SHP77 treated with DMSO at 0.1 percent for 48 hours (cell line): ENCODE data around the gene NPAS3.

ENCODE experiments used
- DNase-seq: peaks from one replicate; lab custom pipeline; 2025; lab: John Stamatoyannopoulos, UW

NPAS3 gene

DNA sequence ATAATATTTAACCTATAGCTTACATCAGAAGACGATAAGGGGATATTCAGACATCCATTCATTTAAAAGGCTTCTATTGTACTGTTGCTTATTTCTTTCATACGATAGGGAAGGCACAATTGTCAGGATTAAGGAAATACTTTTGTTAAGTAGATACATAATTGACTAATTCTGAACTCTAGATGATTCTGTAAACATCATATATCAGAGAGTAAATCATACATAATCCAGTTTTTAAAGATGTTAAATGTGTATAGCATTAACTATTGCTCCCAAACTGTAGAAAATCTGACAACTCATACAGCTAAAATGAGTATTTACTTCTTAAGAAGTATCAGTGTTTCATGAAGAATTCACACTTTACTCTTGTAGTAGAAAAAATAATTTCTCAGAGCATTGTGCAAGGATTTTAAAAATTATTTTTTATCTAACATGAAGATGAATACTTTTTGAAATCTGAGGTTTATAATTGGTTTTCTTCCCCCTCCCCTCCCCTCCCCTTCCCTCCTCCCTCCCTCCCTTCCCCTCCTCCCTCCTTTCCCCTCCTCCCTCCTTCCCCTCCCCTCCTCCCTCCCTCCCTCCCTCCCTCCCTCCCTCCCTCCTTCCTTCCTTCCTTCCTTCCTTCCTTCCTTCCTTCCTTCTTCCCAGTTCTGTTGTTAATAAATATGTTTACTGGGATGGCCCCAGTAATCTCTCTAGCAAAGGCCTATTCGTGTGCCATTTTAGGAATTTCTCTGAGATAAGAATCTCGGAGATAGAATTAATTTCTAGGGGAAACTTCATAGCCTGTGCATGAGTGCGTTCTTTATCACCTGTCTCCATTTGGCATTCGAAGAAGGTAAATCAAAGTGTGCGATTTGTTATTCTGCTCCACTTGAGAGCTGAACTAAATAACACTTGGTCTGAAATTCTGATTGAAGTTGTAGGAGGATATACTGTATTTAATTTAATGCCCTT is 2.3 kb downstream of the NPAS3 start:
- no peak for DNase-seq

DNA sequence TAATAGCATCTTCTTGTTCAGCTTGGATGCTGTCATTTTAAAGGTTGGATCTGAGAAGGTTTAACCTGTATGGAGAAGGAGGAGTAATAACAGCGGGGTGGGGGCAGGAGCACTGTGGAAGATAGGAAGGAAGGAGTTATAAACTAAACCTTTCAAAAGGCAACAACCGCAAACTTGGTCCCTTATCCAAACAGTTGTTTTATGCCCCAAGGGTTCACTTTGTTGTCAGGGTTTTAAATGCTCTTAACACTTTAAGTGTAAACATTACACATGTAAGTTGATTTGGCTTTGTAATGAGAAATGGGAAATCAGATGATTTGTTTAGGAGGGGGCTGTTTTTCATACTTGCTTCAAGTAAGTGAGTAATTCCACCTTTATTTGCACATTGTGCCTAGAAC is 3.0 kb downstream of the NPAS3 start:
- no peak for DNase-seq

DNA sequence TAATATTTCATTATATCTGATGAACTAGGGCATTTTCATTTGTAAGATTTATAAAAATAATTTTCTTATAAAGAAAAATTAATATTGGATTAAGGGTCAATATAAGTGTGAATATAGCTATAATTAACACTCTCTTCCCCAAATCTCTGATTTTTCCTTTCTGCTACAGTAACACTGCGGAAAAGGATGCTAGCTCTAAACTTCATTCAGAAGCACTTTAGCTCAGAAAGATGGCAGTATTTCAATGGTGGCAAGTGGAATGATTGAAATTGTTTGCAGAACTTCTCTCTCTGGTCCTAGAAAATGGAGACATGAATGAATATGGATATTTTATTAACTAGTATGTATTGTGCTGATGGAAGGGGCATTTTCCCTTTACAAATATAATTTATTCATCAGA is 8.4 kb downstream of the NPAS3 start:
- no peak for DNase-seq

DNA sequence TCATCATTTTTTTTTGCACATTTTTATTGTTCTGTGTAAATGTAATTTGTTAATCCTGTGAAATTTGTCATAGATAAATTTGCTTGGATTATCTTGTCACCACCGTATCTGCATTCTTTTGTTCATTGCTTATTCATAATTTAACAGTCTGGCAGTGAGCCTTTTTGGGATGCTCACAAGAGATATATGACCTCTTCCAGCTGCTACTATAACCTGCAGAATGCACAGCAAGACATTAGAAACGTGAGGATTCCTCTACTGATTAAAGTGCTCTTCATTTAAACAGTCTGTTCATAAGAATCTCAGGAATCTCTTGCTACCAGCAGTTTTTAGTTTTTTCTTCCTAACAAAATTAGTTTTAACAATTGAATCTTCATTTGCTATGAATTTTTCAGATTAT is 9.1 kb downstream of the NPAS3 start:
- peak; percentile 29 for DNase-seq

DNA sequence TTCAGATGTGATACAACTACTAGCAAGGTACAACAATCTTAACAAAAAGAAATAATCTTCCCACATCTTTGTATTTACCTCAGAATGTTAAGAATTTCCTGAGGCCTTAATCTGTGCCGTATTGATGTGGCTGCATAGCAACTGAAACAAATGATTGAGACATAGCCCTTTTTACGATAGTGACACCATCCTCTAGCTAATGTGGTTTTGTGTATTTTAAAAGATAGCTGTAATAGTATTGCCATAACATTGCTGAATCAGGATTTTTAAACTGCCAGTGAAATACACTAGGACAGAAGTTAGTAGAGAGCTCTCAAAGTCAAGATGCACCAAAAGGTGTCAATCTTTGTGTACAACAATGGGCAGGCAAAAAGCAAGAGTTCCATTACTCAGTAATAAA is 11.9 kb downstream of the NPAS3 start:
- DNase-seq, result no peak

DNA sequence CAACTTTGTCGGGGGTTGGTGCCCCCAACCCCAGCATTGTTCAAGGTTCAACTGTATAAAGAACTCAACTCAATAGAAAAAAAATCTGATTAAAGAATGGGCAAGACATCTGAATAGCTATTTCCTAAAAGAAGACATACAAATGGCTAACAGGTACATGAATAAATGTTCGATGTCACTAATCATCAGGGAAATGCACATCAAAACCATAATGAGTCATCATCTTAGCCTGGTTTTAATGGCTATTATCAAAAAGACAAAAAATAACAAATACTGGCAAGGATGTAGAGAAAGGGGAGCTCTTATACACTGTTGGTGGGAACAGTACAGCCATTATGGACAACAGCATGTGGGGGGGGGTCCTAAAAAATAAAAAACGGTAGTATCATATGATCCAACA is 28.7 kb downstream of the NPAS3 start:
- DNase-seq, result no peak

DNA sequence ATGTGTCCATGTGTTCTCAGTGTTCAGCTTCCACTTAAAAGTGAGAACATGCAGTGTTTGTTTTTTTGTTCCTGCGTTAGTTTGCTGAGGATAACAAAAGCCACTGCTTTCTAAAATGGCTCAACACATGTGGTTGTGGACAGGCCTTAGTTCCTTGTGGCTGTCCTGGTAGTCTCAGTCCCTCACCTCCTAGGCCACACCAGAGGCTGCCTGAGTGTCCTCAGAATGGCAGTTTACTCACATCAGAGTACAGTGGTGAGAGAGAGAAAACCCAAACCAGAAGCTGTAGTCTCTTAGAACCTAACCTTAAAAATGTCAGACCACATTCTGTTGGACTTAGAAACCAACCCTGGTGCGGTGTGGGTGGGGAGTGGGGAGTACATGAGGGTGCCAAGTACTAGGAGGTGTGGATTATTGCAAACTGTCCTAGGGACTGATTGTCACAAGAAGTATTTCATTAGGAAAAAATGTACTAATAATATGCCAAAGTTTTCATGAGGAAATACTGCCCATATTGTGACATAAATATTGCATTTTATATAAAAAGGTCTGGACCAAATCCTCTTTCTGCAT is 30.4 kb downstream of the NPAS3 start:
- DNase-seq, result no peak

DNA sequence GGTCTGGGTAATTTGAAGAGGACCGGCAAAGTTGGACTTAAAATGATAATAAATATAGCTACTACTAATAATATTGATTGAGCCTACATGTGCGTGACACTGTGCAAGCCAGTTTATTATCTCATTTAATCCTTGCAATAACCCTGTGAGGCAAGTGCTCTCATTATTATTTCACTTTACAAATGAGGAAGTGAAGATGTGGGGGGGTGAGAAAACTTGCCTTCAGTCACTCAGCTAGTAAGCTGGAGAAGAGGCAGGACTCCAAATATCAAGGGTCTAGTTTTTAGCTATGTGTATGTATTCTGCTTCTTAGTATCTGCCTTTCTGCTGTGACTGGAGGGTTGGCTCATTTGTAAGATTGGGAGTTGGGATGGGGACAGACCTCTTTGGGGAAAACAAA is 39.2 kb downstream of the NPAS3 start:
- DNase-seq, result no peak

DNA sequence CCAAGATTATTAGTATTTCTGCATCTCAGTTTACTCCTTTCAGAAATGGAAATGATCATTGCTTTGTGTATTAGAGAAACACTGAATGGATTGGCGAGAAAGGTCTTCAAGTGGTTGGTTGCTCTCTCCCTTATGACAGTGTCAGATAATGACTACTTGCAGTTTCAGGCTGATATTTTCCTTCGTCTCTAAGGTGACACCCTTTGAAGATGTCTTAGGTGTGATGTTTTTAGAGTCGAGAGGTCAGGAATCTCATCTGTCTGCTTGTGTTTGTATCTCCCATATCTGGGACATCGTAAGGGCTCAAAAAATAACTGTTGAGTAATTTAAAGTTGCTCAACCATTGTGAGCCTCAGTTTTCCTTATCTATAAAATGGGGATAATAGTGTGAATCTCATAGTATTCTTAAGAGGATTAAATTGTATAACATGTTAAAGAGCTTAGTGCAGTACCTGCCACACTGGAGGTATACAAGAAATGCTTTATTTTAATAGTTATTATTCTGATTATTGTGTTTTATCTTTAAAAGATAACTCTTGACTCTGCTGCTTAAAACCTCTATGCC is 40.1 kb downstream of the NPAS3 start:
- no peak for DNase-seq

DNA sequence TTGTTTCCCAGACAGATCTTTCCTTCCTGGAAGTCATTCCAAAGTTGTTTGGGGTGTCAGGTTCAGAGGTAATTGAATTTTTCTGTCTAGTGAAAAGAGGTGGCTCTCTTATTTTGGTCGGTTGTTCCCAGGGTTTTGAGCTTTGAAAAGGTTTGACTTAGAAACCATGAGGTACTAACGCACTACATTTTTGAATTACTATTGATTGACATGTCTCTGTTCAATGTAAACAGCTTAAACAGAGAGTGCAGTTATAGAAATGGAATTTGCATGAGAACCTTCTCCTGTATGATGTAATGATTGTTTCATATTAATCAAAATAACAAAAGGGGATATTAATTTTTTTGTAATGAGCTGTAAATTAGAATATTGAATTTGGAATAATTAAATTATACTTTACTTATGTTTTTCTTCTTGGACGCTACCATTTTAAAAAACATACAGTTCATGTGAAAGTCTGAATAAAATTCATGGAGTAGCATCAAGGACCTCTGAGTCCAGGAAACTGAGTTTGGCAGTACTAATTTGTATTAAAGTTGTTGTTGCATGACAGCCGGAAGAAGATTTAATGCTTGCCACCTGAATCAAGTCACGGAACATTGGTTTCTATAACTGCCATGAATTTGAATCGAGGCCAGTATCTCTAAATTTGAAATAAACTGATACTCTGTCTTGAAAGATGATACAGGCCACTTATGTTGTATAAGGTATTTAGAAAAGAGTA is 41.7 kb downstream of the NPAS3 start:
- peak; percentile 85 for DNase-seq

DNA sequence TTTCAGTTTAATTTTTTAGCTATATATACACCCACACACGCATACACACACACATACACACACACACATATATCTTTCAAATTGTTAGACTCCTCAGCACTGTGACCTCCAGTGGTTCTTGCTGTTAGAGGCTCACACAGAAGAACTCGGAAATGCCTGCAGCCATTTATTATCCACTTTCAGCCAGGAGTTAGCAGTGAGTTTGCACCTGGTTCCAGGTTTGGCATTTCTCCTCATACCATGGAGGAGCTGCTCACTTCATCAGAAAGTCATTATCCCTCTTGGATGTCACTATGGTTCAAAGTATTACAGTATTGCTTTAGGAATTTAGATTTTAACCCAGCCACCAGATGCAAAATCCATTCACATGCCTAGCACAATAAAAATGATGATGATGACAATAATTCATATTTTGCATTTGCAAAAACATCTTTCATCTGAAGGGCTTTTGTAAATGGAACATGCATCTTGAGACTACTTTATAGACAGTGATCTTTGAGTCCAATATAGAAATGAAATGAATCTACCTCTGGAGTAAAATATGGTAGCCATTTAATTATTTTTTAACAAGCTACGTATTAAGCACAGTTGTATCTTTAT is 42.3 kb downstream of the NPAS3 start:
- peak; percentile 85 for DNase-seq

DNA sequence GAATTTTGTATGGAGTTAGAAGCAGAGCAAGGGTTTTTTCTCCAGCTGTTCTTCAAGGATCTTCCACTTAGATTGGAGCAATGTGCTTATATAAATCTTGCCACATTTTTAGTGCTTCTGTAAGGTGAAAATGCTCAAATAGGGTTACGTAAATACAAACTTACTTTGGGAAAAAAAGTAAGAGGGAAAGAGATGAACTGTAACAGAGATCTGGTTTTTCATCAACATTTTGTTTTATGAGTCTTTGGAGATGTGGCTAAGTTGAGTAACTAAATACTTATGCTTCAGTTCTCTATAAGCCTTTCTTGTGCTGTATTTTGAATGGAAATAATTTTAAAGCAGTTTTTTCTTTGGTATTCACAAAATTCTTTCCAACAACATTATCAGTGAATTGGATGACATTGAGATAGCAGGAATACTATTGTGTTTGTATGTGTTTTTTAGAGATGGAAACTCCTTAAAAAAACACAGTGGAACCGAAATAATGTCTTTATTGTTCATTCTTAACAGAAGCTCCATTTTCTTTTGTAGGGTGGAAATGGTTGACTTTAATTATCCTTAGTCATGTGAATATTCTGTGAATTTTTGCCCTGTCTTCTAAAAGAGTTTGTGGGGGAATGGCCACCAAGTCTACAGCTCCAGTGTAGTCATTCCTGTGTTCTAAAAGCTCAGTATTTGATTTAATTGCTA is 45.7 kb downstream of the NPAS3 start:
- no peak for DNase-seq

DNA sequence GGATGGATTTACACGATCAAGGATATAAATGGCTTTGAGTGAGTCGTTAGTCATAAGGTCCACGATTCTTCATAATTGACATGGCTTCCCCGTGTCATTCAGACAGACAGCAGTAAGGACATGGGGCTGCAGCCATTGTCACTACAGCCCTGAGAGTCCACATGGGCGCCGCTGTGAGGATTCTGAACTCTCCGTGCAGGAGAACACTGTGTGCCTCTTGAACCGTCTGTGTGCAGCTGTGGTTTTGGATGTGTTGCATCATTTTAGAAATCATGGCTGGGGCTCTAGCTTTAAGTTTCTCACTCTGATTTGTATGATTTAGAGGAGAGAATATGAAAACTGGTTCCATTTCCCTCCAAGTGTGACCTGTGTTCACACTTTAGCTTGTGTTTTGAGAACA is 47.2 kb downstream of the NPAS3 start:
- peak; percentile 37 for DNase-seq

DNA sequence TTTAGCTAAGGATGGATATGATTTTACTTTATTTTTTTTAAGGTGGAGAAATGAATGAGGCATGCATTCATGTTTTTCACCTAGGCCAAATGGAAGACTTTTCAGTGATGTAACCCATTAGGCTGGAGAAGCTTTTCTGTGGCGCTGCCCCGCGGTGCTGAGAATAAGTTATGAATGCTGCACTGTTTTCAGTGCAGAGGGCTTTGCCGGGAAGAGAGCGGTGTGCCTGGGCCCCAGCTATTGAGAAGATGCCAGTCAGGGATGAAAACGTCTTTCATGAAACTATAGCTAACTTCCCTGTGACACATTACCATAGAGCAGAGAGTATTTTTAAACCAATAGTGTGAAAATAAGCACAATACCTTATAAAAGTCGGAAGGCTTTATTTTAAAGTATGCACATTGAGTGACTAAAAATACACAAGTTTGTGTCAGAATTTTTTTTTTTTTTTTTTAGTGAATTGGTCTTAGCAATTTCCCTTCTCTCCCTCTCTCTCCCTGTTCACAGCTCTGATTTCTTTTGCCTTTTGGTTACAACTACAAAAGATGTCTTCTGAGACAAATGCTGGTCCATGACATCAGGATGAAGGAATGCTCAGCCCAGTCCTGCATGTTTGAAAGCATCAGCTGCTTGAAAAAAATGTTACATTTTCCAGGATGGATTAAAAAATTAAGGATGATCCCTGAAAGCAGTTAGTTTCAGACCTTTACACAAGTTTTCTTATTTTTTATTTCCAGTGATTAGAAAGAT is 48.3 kb downstream of the NPAS3 start:
- DNase-seq, result no peak

DNA sequence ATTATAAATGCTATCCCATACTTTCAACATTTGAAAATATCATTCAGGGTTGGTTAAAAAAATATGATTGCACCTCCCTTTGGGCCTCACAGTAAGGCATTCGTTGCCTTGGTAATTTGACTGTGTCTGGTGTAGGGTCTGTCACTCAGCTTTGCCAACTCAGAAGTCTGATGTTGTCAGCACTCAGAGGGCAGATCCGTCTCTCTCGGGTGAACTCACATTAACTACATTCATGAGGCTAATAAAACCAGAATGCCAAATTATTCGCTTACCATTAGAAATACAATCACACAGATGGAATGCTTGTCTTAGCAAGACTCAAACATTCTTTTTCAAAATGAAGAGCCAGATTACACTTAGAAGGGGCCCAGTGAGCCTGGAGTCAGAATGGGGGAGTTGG is 53.0 kb downstream of the NPAS3 start:
- DNase-seq, result no peak

DNA sequence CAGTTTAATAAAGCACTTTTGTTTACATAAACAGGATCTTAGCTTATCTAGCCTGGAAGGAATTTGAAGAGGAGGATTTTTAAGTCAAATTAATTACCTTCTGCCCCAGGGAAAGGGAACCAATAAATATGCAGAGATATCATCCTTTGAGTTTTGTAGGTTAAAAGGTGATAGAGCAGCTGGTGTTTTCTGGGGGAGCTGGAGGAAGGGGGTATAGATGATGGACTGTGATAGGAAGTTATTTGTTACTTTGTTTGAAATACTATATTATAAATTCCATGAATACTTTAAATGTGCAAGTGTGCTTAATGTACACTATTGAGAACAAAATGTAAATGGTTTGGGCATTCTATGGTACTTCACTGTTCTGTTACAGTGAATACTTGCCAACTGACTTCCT is 55.2 kb downstream of the NPAS3 start:
- no peak for DNase-seq

DNA sequence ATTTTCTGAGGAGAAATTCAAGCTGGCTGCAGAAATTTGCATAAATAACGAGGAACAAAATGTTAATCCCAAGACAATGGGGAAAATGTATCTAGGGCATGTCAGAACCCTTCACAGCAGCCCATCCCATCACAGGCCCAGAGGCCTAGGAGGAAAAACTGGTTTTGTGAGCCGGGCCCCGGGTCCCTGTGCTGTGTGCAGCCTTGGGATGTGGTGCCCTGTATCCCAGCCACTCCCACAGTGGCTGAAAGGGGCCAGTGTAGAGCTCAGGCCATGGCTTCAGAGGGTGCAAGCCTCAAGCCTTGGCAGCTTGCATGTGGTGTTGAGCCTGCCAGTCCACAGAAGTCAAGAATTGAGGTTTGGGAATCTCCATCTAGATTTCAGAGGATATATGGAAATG is 57.7 kb downstream of the NPAS3 start:
- DNase-seq, result no peak

DNA sequence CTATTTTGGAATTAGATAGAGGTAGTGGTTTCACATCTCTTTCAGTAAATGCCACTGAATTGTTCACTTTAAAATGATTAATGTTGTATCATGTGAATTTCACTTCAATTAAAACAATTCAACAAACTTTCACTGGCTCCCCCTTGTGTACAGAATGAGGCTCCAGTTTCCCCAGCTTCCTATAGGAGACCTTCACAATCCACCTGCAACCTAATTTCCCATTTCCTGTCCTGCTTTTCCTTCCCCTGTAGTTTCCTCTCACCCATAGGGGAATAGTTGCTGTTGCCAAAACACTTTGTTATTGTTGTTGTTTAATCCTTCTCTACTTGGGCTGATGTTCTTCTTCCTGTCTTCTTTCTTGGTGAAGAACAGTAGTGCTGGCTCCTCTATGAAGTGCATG is 59.8 kb downstream of the NPAS3 start:
- DNase-seq, result no peak

DNA sequence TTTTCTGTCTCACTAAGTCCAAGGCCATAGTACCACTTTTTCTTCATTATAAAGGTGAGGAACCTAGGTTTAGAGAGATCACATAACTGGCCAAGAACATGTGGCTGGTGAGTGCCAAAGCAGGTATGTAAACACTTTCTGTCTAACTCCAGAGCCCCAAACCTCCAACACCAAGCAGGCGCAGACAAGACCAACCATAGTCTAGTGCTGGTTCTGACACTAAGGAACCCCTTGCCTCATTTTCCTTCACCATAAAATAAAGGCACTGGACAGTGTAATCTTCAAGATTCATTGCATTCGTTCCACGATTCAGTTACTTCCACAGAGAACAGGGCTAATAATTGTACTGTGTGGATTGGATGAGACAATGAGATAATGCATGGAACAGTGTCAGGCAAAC is 71.0 kb downstream of the NPAS3 start:
- DNase-seq, result no peak

DNA sequence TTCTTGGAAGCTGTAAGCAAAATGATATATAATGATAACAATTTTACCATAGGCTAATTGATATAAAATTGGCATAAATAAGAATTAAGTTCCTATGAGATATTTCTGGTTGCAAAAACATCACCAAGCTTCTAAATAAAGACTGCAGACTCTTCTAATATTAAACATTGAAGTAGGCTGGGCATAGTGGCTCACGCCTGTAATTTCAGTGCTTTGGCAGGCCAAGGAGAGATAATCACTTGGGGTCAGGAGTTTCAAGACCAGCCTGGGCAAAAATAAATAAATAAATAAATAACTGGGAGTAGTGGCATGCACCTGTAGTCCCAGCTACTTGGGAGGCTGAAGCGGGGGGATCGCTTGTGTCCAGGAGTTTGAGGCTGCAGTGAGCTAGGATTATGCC is 71.8 kb downstream of the NPAS3 start:
- DNase-seq, result no peak

DNA sequence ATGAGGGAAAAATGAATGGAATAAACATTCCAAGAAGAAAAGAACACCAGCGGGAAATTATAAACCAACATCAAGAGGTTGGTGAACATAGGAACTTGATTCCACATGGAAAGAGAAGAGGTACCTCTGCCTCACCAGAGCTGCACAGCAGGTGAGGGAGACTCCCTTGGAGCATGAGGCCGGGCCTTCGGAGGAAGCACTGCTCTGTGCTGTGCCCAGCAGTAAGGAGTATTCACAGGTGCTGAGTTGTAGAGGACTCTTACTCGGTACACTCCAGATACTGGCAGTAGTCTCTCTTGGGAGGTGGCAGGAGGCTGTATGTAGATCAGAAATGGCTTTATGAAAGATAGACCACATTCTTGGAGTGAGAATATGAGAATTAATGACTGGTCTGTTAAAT is 76.0 kb downstream of the NPAS3 start:
- no peak for DNase-seq
